ENCODE measurements around the gene TIAM2.

- no peak for TF ChIP-seq EZH2 (IDR thresholded peaks at IDR 0.05)
- no peak for TF ChIP-seq FOXP2 (optimal IDR thresholded peaks at IDR 0.05; ENCODE audit: control extremely low read depth, extremely low read length, insufficient read depth)
These were observed 1.4 kb upstream of the TIAM2 start for GRCh38 chr6:154993710-154994109.
